HG03520 (cell line): Measurements from ENCODE around the gene ATRAID.
A peak's percentile ranks its signal among the peaks of the same experiment; 100 is the strongest.

ENCODE experiments used
- ATAC-seq: cut with Tn5 transposase; IDR thresholded peaks from one replicate; pipeline ENCODE4 v1.9.1; 2021; ENCODE audit warnings: mild to moderate bottlenecking, moderate library complexity; ENCODE audit not compliant: unreplicated experiment

The ATRAID gene

GRCh38 chr2:27247893-27248292 is 36.1 kb downstream of the ATRAID start:
- no peak for ATAC-seq

GRCh38 chr2:27249159-27249890 is 37.5 kb downstream of the ATRAID start:
- no peak for ATAC-seq

- no peak for ATAC-seq
Observed at GRCh38 chr2:27249891-27250651, 38.2 kb downstream of the ATRAID start.

- ATAC-seq, result no peak
Observed at GRCh38 chr2:27250652-27251379, 39.0 kb downstream of the ATRAID start.

GRCh38 chr2:27251766-27252165 is 39.9 kb downstream of the ATRAID start:
- no peak for ATAC-seq

- ATAC-seq, result no peak
Observed at GRCh38 chr2:27255187-27255586, 43.3 kb downstream of the ATRAID start.

GRCh38 chr2:27255660-27256059 is 43.8 kb downstream of the ATRAID start:
- ATAC-seq, result no peak

- ATAC-seq, result no peak
Observed at GRCh38 chr2:27256855-27257454, 45.1 kb downstream of the ATRAID start.

GRCh38 chr2:27258051-27258450 is 46.2 kb downstream of the ATRAID start:
- no peak for ATAC-seq

GRCh38 chr2:27261241-27261925 is 49.5 kb downstream of the ATRAID start:
- no peak for ATAC-seq

- ATAC-seq, result no peak
Observed at GRCh38 chr2:27261926-27262298, 50.1 kb downstream of the ATRAID start.

GRCh38 chr2:27262379-27263286 is 50.8 kb downstream of the ATRAID start, which contains the start of gene SLC30A3:
TSS of gene SLC30A3 (minus strand) at chr2:27263047. CDS start at chr2:27262906, 141 bp downstream.
- ATAC-seq, result peak; percentile 45

GRCh38 chr2:27263287-27264252 is 51.7 kb downstream of the ATRAID start:
- ATAC-seq, result no peak

- ATAC-seq, result no peak
Observed at GRCh38 chr2:27264253-27264752, 52.5 kb downstream of the ATRAID start.

GRCh38 chr2:27264753-27265535 is 53.1 kb downstream of the ATRAID start:
- ATAC-seq, result no peak

GRCh38 chr2:27265536-27265870 is 53.7 kb downstream of the ATRAID start:
- no peak for ATAC-seq
